Kidney epithelial cell (primary cell): ENCODE data around the gene PPP2R5C. TPM values are rescaled to one million over a fixed set of nuclear protein-coding genes. Genes with fewer than 3 reads are reported as not detected.

Source experiments
- DNase-seq: peaks from one replicate; pipeline ENCODE4 v3.0.0-alpha.2; 2010; ENCODE audit warnings: low read depth
- H3K27me3 ChIP-seq: 2 replicates; pipeline ENCODE4 v1.6.0; 2011; ENCODE audit warnings: low read length; ENCODE audit not compliant: control insufficient read depth, insufficient read depth
- H3K36me3 ChIP-seq: 2 replicates; pipeline ENCODE4 v1.5.1; 2011; ENCODE audit warnings: low read length; ENCODE audit not compliant: control insufficient read depth, insufficient read depth
- H3K4me3 ChIP-seq: 2 replicates; pipeline ENCODE4 v1.5.1; 2011; ENCODE audit warnings: low read depth, mild to moderate bottlenecking, control low read depth, low read length
- CTCF ChIP-seq: IDR thresholded peaks from 2 replicates; pipeline ENCODE4 v1.5.1; 2011; ENCODE audit warnings: mild to moderate bottlenecking, moderate library complexity, low read length, control low read depth, inconsistent platforms; ENCODE audit not compliant: insufficient read depth, poor library complexity, severe bottlenecking
- total RNA-seq: library from RNA; depleted of rRNA; stranded (reverse); fragments of >200 nt; gene quantifications from 2 replicates; pipeline ENCODE4 v1.2.3, GENCODE V29; 2015

Gene PPP2R5C
- total RNA-seq, 1 donor from 2014 or later, result 79.6 TPM

- no peak overlapping the region for H3K4me3 ChIP-seq
- H3K27me3 ChIP-seq, result peaks cover 6% of the 10 kb centered on the region
- peaks cover 3% of the 10 kb centered on the region for H3K36me3 ChIP-seq
- DNase-seq, result no peak
- no peak for TF ChIP-seq CTCF
These were observed 167.6 kb downstream of the PPP2R5C start for GRCh38 chr14:101929096-101929495.

- H3K27me3 ChIP-seq, result peaks cover 6% of the 10 kb centered on the region
- no peak for TF ChIP-seq CTCF
- no peak for DNase-seq
- peaks cover 3% of the 10 kb centered on the region for H3K36me3 ChIP-seq
- H3K4me3 ChIP-seq, result no peak overlapping the region
These were observed 168.4 kb downstream of the PPP2R5C start for GRCh38 chr14:101929946-101930345.

- DNase-seq, result no peak
- TF ChIP-seq CTCF, result no peak
- Histone ChIP-seq H3K36me3 (peaks cover 3% of the 10 kb centered on the region), H3K4me3 (no peak overlapping the region), H3K27me3 (peaks cover 6% of the 10 kb centered on the region)
These were observed 171.2 kb downstream of the PPP2R5C start for GRCh38 chr14:101932673-101933072.

- DNase-seq, result no peak
- Histone ChIP-seq H3K36me3 (peaks cover 3% of the 10 kb centered on the region), H3K27me3 (peaks cover 6% of the 10 kb centered on the region), H3K4me3 (no peak overlapping the region)
- TF ChIP-seq CTCF, result no peak
These were observed 171.7 kb downstream of the PPP2R5C start for GRCh38 chr14:101933209-101933608.

- no peaks in the 10 kb centered on the region for H3K36me3 ChIP-seq
- peaks cover 6% of the 10 kb centered on the region for H3K27me3 ChIP-seq
- no peak overlapping the region for H3K4me3 ChIP-seq
- DNase-seq, result no peak
- no peak for TF ChIP-seq CTCF
These were observed 173.2 kb downstream of the PPP2R5C start for GRCh38 chr14:101934601-101935150.
